HAP-1 (cell line): ENCODE results near the gene TBC1D32.

Experiments
- DNase-seq, 2 experiments: peaks; one replicate each; pipeline ENCODE4 v3.0.0-alpha.2; 2016 to 2020; ENCODE audit warnings: low spot score in 2 of 2
- H3K27me3 ChIP-seq: fragments of 250-450 bp; sonication (Bioruptor Pico); 2 replicates; pipeline ENCODE4 v1.5.1; 2020; ENCODE audit warnings: low read depth, mild to moderate bottlenecking, moderate library complexity
- H3K36me3 ChIP-seq: fragments of 250-450 bp; sonication (Bioruptor Pico); replicated peaks from 2 replicates; pipeline ENCODE4 v1.5.1; 2020; ENCODE audit warnings: mild to moderate bottlenecking
- H3K4me1 ChIP-seq: fragments of 250-450 bp; sonication (Bioruptor Pico); 2 replicates; pipeline ENCODE4 v1.5.1; 2020; ENCODE audit warnings: mild to moderate bottlenecking
- H3K4me3 ChIP-seq: fragments of 250-450 bp; sonication (Bioruptor Pico); 2 replicates; pipeline ENCODE4 v1.5.1; 2020; ENCODE audit warnings: mild to moderate bottlenecking, moderate library complexity
- H3K9me3 ChIP-seq: fragments of 250-450 bp; sonication (Bioruptor Pico); 2 replicates; pipeline ENCODE4 v1.5.1; 2020; ENCODE audit warnings: mild to moderate bottlenecking, moderate library complexity
- in situ Hi-C: fragments of 300-500 bp; cut with MboI; formaldehyde crosslinking; loops from 3 replicates; pipeline ENCODE4 v1.14.3; 2020; ENCODE audit warnings: low sequenced_read_pairs, inconsistent platforms, mixed read lengths

TBC1D32 gene

DNA sequence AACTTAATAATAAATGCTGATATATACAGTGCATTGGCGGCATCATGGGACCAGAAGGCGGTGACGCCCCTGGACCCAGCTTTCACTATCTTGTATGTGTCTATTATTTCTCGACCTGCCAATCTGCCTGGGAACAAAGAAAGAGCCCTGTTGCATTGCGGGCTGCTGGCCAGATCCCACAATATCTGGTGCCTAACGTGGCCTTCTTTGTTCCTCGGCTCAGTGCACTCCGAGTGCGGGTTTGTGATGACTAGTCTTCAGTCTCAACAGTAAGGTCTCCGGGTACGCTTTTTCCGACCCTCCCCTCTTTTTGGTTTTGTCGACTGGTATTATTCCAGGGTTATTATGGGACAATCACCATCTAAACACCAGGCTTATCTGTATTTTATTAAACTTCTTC is 291.5 kb downstream of the TBC1D32 start:
- Histone ChIP-seq H3K36me3 (no peaks in the 10 kb centered on the region), H3K27me3 (0 out of 2 replicates have a peak, but pooled peaks cover 2% of the 10 kb centered on the region), H3K4me3 (no peak overlapping the region), H3K9me3 (no peaks in the 10 kb centered on the region), H3K4me1 (no peaks in the 10 kb centered on the region)
- no peak for DNase-seq
- in situ Hi-C loops = no loop called here

DNA sequence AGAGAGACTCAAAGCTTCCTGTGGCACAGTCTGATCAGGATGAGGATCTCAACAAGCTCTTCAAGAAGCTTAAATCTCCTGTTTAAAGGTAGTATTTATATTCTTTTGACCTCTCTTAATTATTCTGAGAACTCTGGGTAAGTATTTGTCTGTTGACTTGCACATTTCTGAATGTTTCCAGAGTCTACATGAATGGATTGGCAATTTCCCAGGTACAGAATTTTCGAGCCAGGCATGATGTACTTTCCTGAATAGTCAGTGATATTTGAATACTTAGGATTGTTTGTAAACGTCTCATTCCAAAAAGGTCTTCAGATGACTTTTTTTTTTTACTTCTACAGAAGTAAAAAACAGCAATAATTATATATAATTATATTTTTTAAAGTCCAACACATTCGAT is 293.4 kb downstream of the TBC1D32 start:
- in situ Hi-C loops = no loop called here
- DNase-seq = no peak
- Histone ChIP-seq H3K36me3 (no peaks in the 10 kb centered on the region), H3K4me1 (no peaks in the 10 kb centered on the region), H3K9me3 (no peaks in the 10 kb centered on the region), H3K27me3 (0 out of 2 replicates have a peak, but pooled peaks cover 2% of the 10 kb centered on the region), H3K4me3 (no peak overlapping the region)

DNA sequence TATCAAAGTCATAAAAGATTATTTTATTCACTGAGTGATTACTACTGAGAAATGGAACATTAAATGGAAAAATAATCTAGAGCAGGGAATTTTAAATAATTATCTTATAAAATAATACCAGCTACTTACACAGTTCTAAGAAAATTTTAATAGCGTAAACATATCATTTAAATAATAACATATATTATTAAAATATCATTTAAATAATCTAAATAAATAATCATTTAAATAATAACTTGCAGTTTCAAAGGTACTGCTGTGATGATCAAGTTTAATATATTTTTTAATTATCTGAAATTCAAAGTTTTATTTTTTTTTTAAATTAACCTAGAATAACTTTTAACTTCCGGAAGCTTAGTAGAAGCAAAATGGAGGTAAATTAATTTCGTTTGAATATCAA is 301.2 kb downstream of the TBC1D32 start:
- no peak overlapping the region for H3K4me3 ChIP-seq
- no peaks in the 10 kb centered on the region for H3K36me3 ChIP-seq
- no peaks in the 10 kb centered on the region for H3K9me3 ChIP-seq
- H3K27me3 ChIP-seq = no peaks in the 10 kb centered on the region; the same call in 1 of the 2 replicates
- in situ Hi-C loops = no loop called here
- H3K4me1 ChIP-seq = no peaks in the 10 kb centered on the region
- no peak for DNase-seq

DNA sequence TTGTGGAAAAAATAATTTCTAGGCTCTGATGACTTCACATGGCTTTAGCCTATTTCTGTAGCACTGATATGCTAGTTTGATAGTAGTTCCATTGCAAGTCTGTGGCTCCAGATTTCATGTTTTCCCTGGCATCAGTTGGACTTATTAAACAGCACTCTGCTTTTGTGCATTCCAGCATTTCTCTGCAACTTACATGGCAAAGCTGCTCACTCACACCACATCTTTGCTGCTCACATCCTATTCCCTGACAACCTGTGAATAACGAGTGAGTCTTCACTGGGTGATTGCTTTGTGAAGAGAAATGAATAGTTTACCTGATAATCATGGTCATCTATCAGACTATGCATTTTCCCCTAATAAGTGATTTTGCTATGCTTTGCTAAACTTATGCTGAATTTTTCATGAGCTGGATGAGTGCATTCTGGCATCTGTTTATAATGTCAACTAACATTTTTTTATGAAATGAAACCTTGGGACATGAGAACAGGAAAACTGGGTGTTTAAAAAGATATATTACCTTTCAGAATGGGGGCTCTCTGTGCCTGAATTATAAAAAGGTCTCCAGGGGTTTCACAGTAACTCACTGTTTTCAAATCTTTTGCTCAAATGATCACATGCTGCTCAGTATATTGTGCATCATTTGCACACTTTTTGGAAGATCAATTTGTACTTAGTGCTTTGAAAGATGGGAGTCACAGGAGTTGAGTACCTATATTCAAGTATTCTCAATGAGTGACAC is 301.8 kb downstream of the TBC1D32 start:
- no peaks in the 10 kb centered on the region; the same call in 1 of the 2 replicates for H3K27me3 ChIP-seq
- DNase-seq = no peak
- H3K4me1 ChIP-seq = no peaks in the 10 kb centered on the region
- H3K36me3 ChIP-seq = no peaks in the 10 kb centered on the region
- no peaks in the 10 kb centered on the region for H3K9me3 ChIP-seq
- H3K4me3 ChIP-seq = no peak overlapping the region
- in situ Hi-C loops = no loop called here
